HEK293 (cell line): ENCODE measurements around the gene PTPRK.

Experiments
- CTCF ChIA-PET: fragments of 350-600 bp; formaldehyde crosslinking; extraction: SDS; loops from one replicate; lab custom pipeline; 2021; ENCODE audit warnings: antibody characterized with exemption; lab: Yijun Ruan, JAX
- POLR2A ChIA-PET: fragments of 300-600 bp; formaldehyde crosslinking; extraction: SDS; loops from one replicate; lab custom pipeline; 2020; ENCODE audit warnings: antibody characterized with exemption, inconsistent platforms; lab: Yijun Ruan, JAX
- H3K27ac ChIP-seq: fragments of 200-500 bp; sonication (Bioruptor generic); 2 replicates; pipeline ENCODE4 v1.5.1; 2014; ENCODE audit warnings: low read depth, low read length, control low read depth, inconsistent platforms; ENCODE audit errors: extremely low read depth
- H3K36me3 ChIP-seq, 2 experiments: fragments of 200-500 bp in 1 of 2; sonication (Bioruptor generic) in 1 of 2; 1 replicate in 1 of 2; 2 replicates in 1 of 2; pipeline ENCODE4 v1.5.1; 2014 to 2017; ENCODE audit warnings: inconsistent platforms in 2 of 2, low read length in 2 of 2; ENCODE audit not compliant: control insufficient read depth in 2 of 2, insufficient read depth in 1 of 2
- H3K4me1 ChIP-seq: fragments of 200-500 bp; sonication (Bioruptor generic); 2 replicates; pipeline ENCODE4 v1.5.1; 2014; ENCODE audit warnings: mild to moderate bottlenecking, low read length, inconsistent platforms; ENCODE audit not compliant: control insufficient read depth, insufficient read depth
- H3K4me3 ChIP-seq: 2 replicates; pipeline ENCODE4 v1.5.1; 2011; ENCODE audit warnings: low read depth, mild to moderate bottlenecking, control low read depth, low read length, moderate library complexity
- H3K9me3 ChIP-seq: fragments of 200-500 bp; sonication (Bioruptor generic); 2 replicates; pipeline ENCODE4 v1.5.1; 2014; ENCODE audit warnings: low read depth, low read length, inconsistent platforms; ENCODE audit not compliant: control insufficient read depth, insufficient read depth
- GFI1B ChIP-seq: fragments of 450-650 bp; formaldehyde crosslinking; IDR thresholded peaks from 2 replicates; pipeline ENCODE4 v1.5.1; 2016; ENCODE audit warnings: missing biosample characterization, missing genetic modification characterization
- KLF1 ChIP-seq: fragments of 450-650 bp; formaldehyde crosslinking; IDR thresholded peaks from 2 replicates; pipeline ENCODE4 v1.5.1; 2016; ENCODE audit warnings: missing biosample characterization, missing genetic modification characterization
- MEIS1 ChIP-seq: sonication (generic); formaldehyde crosslinking; IDR thresholded peaks from 2 replicates; pipeline ENCODE4 v1.8.1; 2022; ENCODE audit warnings: missing genetic modification reagents, mild to moderate bottlenecking, borderline replicate concordance
- PBX3 ChIP-seq: sonication (generic); formaldehyde crosslinking; IDR thresholded peaks from 2 replicates; pipeline ENCODE4 v1.8.1; 2022; ENCODE audit warnings: mild to moderate bottlenecking, moderate library complexity, missing genetic modification reagents
- PRDM4 ChIP-seq: fragments of 450-650 bp; formaldehyde crosslinking; IDR thresholded peaks from 2 replicates; pipeline ENCODE4 v1.5.1; 2017; ENCODE audit warnings: missing biosample characterization, missing genetic modification characterization
- PRDM6 ChIP-seq: fragments of 450-650 bp; formaldehyde crosslinking; IDR thresholded peaks from 2 replicates; pipeline ENCODE4 v1.5.1; 2017; ENCODE audit warnings: missing biosample characterization, missing genetic modification characterization
- RBAK ChIP-seq: fragments of 450-650 bp; formaldehyde crosslinking; IDR thresholded peaks from 2 replicates; pipeline ENCODE4 v1.5.1; 2016; ENCODE audit warnings: missing biosample characterization, missing genetic modification characterization
- SCRT1 ChIP-seq: fragments of 450-650 bp; formaldehyde crosslinking; IDR thresholded peaks from 2 replicates; pipeline ENCODE4 v1.5.1; 2016; ENCODE audit warnings: missing biosample characterization, missing genetic modification characterization, borderline replicate concordance
- SP7 ChIP-seq: fragments of 450-650 bp; formaldehyde crosslinking; IDR thresholded peaks from 2 replicates; pipeline ENCODE4 v1.5.1; 2016; ENCODE audit warnings: missing biosample characterization, missing genetic modification characterization
- TCF7L2 ChIP-seq: IDR thresholded peaks from 2 replicates; pipeline ENCODE4 v1.6.1; 2011; ENCODE audit warnings: low read depth, mild to moderate bottlenecking, inconsistent platforms, low read length, moderate library complexity, borderline replicate concordance
- ZBTB20 ChIP-seq: fragments of 450-650 bp; formaldehyde crosslinking; IDR thresholded peaks from 2 replicates; pipeline ENCODE4 v1.5.1; 2016; ENCODE audit warnings: missing biosample characterization, missing genetic modification characterization
- ZFP41 ChIP-seq: fragments of 450-650 bp; formaldehyde crosslinking; IDR thresholded peaks from 2 replicates; pipeline ENCODE4 v1.5.1; 2016; ENCODE audit warnings: missing biosample characterization, missing genetic modification characterization, borderline replicate concordance
- ZIC2 ChIP-seq: fragments of 450-650 bp; formaldehyde crosslinking; IDR thresholded peaks from 2 replicates; pipeline ENCODE4 v1.5.1; 2016; ENCODE audit warnings: missing biosample characterization, missing genetic modification characterization
- ZNF132 ChIP-seq: fragments of 450-650 bp; formaldehyde crosslinking; IDR thresholded peaks from 2 replicates; pipeline ENCODE4 v1.5.1; 2017; ENCODE audit warnings: missing biosample characterization, missing genetic modification characterization, borderline replicate concordance
- ZNF138 ChIP-seq: fragments of 450-650 bp; formaldehyde crosslinking; IDR thresholded peaks from 2 replicates; pipeline ENCODE4 v1.5.1; 2016; ENCODE audit warnings: missing biosample characterization, missing genetic modification characterization, borderline replicate concordance
- ZNF174 ChIP-seq: fragments of 450-650 bp; formaldehyde crosslinking; IDR thresholded peaks from 2 replicates; pipeline ENCODE4 v1.5.0; 2017; ENCODE audit warnings: missing biosample characterization, mild to moderate bottlenecking, missing genetic modification characterization
- ZNF18 ChIP-seq: fragments of 450-650 bp; formaldehyde crosslinking; IDR thresholded peaks from 2 replicates; pipeline ENCODE4 v1.5.1; 2016; ENCODE audit warnings: missing biosample characterization, missing genetic modification characterization
- ZNF280D ChIP-seq: fragments of 450-650 bp; formaldehyde crosslinking; IDR thresholded peaks from 2 replicates; pipeline ENCODE4 v1.5.1; 2016; ENCODE audit warnings: missing biosample characterization, missing genetic modification characterization
- ZNF324 ChIP-seq: fragments of 450-650 bp; formaldehyde crosslinking; IDR thresholded peaks from 2 replicates; pipeline ENCODE4 v1.5.1; 2016; ENCODE audit warnings: missing biosample characterization, missing genetic modification characterization
- ZNF391 ChIP-seq: fragments of 450-650 bp; formaldehyde crosslinking; IDR thresholded peaks from 2 replicates; pipeline ENCODE4 v1.5.1; 2016; ENCODE audit warnings: low read depth, missing biosample characterization, missing genetic modification characterization, borderline replicate concordance
- ZNF423 ChIP-seq: fragments of 450-650 bp; formaldehyde crosslinking; IDR thresholded peaks from 2 replicates; pipeline ENCODE4 v1.5.1; 2016; ENCODE audit warnings: missing biosample characterization, missing genetic modification characterization
- ZNF426 ChIP-seq: fragments of 450-650 bp; formaldehyde crosslinking; IDR thresholded peaks from 2 replicates; pipeline ENCODE4 v1.5.1; 2017; ENCODE audit warnings: missing biosample characterization, missing genetic modification characterization, mild to moderate bottlenecking, inconsistent platforms, moderate library complexity
- ZNF48 ChIP-seq: fragments of 450-650 bp; formaldehyde crosslinking; IDR thresholded peaks from 2 replicates; pipeline ENCODE4 v1.5.1; 2016; ENCODE audit warnings: missing biosample characterization, missing genetic modification characterization
- ZNF521 ChIP-seq: fragments of 450-650 bp; formaldehyde crosslinking; IDR thresholded peaks from 2 replicates; pipeline ENCODE4 v1.5.1; 2017; ENCODE audit warnings: missing biosample characterization, mild to moderate bottlenecking, missing genetic modification characterization
- ZNF560 ChIP-seq: fragments of 450-650 bp; formaldehyde crosslinking; IDR thresholded peaks from 2 replicates; pipeline ENCODE4 v1.5.1; 2017; ENCODE audit warnings: missing biosample characterization, missing genetic modification characterization, borderline replicate concordance
- ZNF600 ChIP-seq: fragments of 450-650 bp; formaldehyde crosslinking; IDR thresholded peaks from 2 replicates; pipeline ENCODE4 v1.5.1; 2016; ENCODE audit warnings: missing biosample characterization, missing genetic modification characterization
- ZNF654 ChIP-seq: fragments of 450-650 bp; formaldehyde crosslinking; IDR thresholded peaks from 2 replicates; pipeline ENCODE4 v1.5.1; 2016; ENCODE audit warnings: low read depth, missing biosample characterization, missing genetic modification characterization
- ZNF660 ChIP-seq: fragments of 450-650 bp; IDR thresholded peaks from 2 replicates; pipeline ENCODE4 v1.5.1; 2018; ENCODE audit warnings: missing biosample characterization, mild to moderate bottlenecking, missing genetic modification characterization

PTPRK gene

GRCh38 chr6:128206610-128207426 lies 313.6 kb downstream of the PTPRK start (continued):
- TF ChIP-seq SP7 (no peak), ZNF48 (tag by site-specific recombination) (no peak), PRDM6 (tag by site-specific recombination) (peak; percentile 54), SCRT1 (no peak), ZNF600 (peak; percentile 36; the same call in 1 of the 2 replicates), ZNF660 (tag by site-specific recombination) (no peak), RBAK (tag by site-specific recombination) (no peak), ZNF174 (tag by site-specific recombination) (no peak), PRDM4 (no peak), ZNF324 (tag by site-specific recombination) (no peak), ZNF138 (tag by site-specific recombination) (no peak), ZNF132 (no peak), ZBTB20 (tag by site-specific recombination) (no peak), ZFP41 (tag by site-specific recombination) (no peak), TCF7L2 (no peak), ZNF426 (tag by site-specific recombination) (no peak), KLF1 (tag by site-specific recombination) (no peak), ZNF18 (tag by site-specific recombination) (peak; percentile 54)

GRCh38 chr6:128204616-128205015 lies 315.8 kb downstream of the PTPRK start:
- H3K36me3 ChIP-seq = no peaks in the 10 kb centered on the region
- no peak overlapping the region for H3K27ac ChIP-seq
- H3K9me3 ChIP-seq = no peaks in the 10 kb centered on the region
- peaks cover 19% of the 10 kb centered on the region; the same call in 1 of the 2 replicates for H3K4me1 ChIP-seq
- ChIA-PET CTCF (interaction anchor here (0.6 kb wide), 1 partner anchor 21 kb away, joined by 4 read pairs; no protein-coding TSS in a partner anchor), POLR2A (no interaction called here)
- no peak overlapping the region for H3K4me3 ChIP-seq
- TF ChIP-seq MEIS1 (CRISPR knock-in tag) = no peak
- TF ChIP-seq ZIC2 (tag by site-specific recombination) = no peak
- no peak for TF ChIP-seq ZNF560 (tag by site-specific recombination)
- no peak for TF ChIP-seq ZNF521 (tag by site-specific recombination)
- TF ChIP-seq GFI1B (tag by site-specific recombination) = no peak
- TF ChIP-seq ZNF391 (tag by site-specific recombination) = no peak
- TF ChIP-seq ZNF654 (tag by site-specific recombination) = no peak
- no peak for TF ChIP-seq ZNF423 (tag by site-specific recombination)
- TF ChIP-seq ZNF280D (tag by site-specific recombination) = no peak
- no peak for TF ChIP-seq PBX3
